ENCODE data around the gene SDC3.
"Not testable (repeated sequence)": the region's sequence is repeated elsewhere in the genome, so short reads cannot be mapped to it uniquely, and the experiment has no call there.

SDC3 gene

GRCh38 chr1:30872033-30872947 is 36.3 kb downstream of the SDC3 start:
- DNase-seq = no peak

GRCh38 chr1:30871276-30871871 is 37.2 kb downstream of the SDC3 start:
- no peak for DNase-seq

- DNase-seq = no peak
These were observed 37.9 kb downstream of the SDC3 start for GRCh38 chr1:30870656-30871055.

- DNase-seq = no peak
These were observed 38.5 kb downstream of the SDC3 start for GRCh38 chr1:30870035-30870434.

- DNase-seq = no peak
These were observed 39.6 kb downstream of the SDC3 start for GRCh38 chr1:30868833-30869435.

GRCh38 chr1:30868057-30868456 is 40.5 kb downstream of the SDC3 start:
- not testable (repeated sequence) for DNase-seq

- DNase-seq = no peak
These were observed 41.0 kb downstream of the SDC3 start for GRCh38 chr1:30867537-30867936.

- no peak for DNase-seq
These were observed 42.0 kb downstream of the SDC3 start for GRCh38 chr1:30866594-30866993.

GRCh38 chr1:30864681-30865080 is 43.9 kb downstream of the SDC3 start:
- no peak for DNase-seq

- DNase-seq = no peak
These were observed 44.5 kb downstream of the SDC3 start for GRCh38 chr1:30863858-30864604.

GRCh38 chr1:30860320-30860652 is 48.3 kb downstream of the SDC3 start:
- DNase-seq = no peak

- DNase-seq = no peak
These were observed 50.6 kb downstream of the SDC3 start for GRCh38 chr1:30857964-30858363.

- no peak for DNase-seq
These were observed 51.5 kb downstream of the SDC3 start for GRCh38 chr1:30857062-30857461.

GRCh38 chr1:30856260-30856790 is 52.2 kb downstream of the SDC3 start:
- no peak for DNase-seq

GRCh38 chr1:30855686-30856259 is 52.8 kb downstream of the SDC3 start:
- DNase-seq = no peak

- no peak for DNase-seq
These were observed 55.2 kb downstream of the SDC3 start for GRCh38 chr1:30853350-30853749.

- no peak for DNase-seq
These were observed 56.5 kb downstream of the SDC3 start for GRCh38 chr1:30852026-30852425.

- DNase-seq = no peak
These were observed 57.3 kb downstream of the SDC3 start for GRCh38 chr1:30851286-30851685.

- no peak for DNase-seq
These were observed 58.0 kb downstream of the SDC3 start for GRCh38 chr1:30850607-30851006.

GRCh38 chr1:30848130-30848529 is 60.4 kb downstream of the SDC3 start:
- no peak for DNase-seq

- no peak for DNase-seq
These were observed 61.1 kb downstream of the SDC3 start for GRCh38 chr1:30847358-30847972.

GRCh38 chr1:30846587-30846986 is 62.0 kb downstream of the SDC3 start:
- DNase-seq = no peak
